Tibial artery (tissue), 4 donors: ENCODE results near the gene GGT6.
A peak's percentile ranks its signal among the peaks of the same experiment; 100 is the strongest.
"Not testable (repeated sequence)": the region's sequence is repeated elsewhere in the genome, so short reads cannot be mapped to it uniquely, and the experiment has no call there.

Experiments
- DNase-seq, 2 donors: peaks; one replicate each; pipeline ENCODE4 v3.0.0-alpha.2; 2019
- H3K27ac ChIP-seq, 2 donors: fragments of 200-600 bp; sonication (generic) in 1 of 2; 1 replicate in 1 of 2; 2 replicates in 1 of 2; pipeline ENCODE4 v1.5.1; 2018 to 2019; ENCODE audit warnings: mild to moderate bottlenecking in 1 of 2
- H3K27me3 ChIP-seq, 2 donors: fragments of 200-600 bp; sonication (generic) in 1 of 2; one replicate each; pipeline versions ENCODE4 v1.5.1 to v1.6.0; 2016 to 2019
- H3K36me3 ChIP-seq, 3 donors: fragments of 200-600 bp; sonication (generic) in 2 of 3; one replicate each; pipeline ENCODE4 v1.5.1; 2016 to 2019; ENCODE audit warnings: mild to moderate bottlenecking in 2 of 3
- H3K4me1 ChIP-seq, 4 donors: fragments of 200-600 bp; sonication (generic) in 2 of 4; 1 replicate in 3 of 4; 2 replicates in 1 of 4; pipeline ENCODE4 v1.5.1; 2016 to 2019
- H3K4me3 ChIP-seq, 2 donors: fragments of 200-600 bp; sonication (generic) in 1 of 2; 1 replicate in 1 of 2; 2 replicates in 1 of 2; pipeline ENCODE4 v1.5.1; 2018 to 2019; ENCODE audit warnings: mild to moderate bottlenecking in 2 of 2
- H3K9me3 ChIP-seq, 3 donors: fragments of 200-600 bp; sonication (generic) in 1 of 3; one replicate each; pipeline ENCODE4 v1.5.1; 2016 to 2019
- CTCF ChIP-seq, 2 experiments: fragments of 200-600 bp in 1 of 2; fragments of 450-650 bp in 1 of 2; IDR thresholded peaks; one replicate each; pipeline ENCODE4 v1.5.1; 2017 to 2019; ENCODE audit warnings: antibody characterized with exemption in 2 of 2, mild to moderate bottlenecking in 1 of 2, moderate library complexity in 1 of 2
- intact Hi-C: fragments of 100-400 bp; cut with DNase I; formaldehyde crosslinking; loops from one replicate; pipeline ENCODE4 v1.15.0; 2023; ENCODE audit warnings: low total_unique reads

The GGT6 gene

GRCh38 chr17:4594406-4594805 lies 34.0 kb upstream of the GGT6 start:
- peaks cover 0 to 44% of the 10 kb centered on the region in 2 donors for H3K27me3 ChIP-seq
- TF ChIP-seq CTCF (IDR thresholded peaks at IDR 0.05): no peak
- no peaks in the 10 kb centered on the region for H3K4me1 ChIP-seq
- intact Hi-C loops: no loop called here
- H3K27ac ChIP-seq: no peak overlapping the region
- no peaks in the 10 kb centered on the region for H3K36me3 ChIP-seq
- no peak for DNase-seq
- H3K4me3 ChIP-seq: no peak overlapping the region
- H3K9me3 ChIP-seq: no peaks in the 10 kb centered on the region

DNA sequence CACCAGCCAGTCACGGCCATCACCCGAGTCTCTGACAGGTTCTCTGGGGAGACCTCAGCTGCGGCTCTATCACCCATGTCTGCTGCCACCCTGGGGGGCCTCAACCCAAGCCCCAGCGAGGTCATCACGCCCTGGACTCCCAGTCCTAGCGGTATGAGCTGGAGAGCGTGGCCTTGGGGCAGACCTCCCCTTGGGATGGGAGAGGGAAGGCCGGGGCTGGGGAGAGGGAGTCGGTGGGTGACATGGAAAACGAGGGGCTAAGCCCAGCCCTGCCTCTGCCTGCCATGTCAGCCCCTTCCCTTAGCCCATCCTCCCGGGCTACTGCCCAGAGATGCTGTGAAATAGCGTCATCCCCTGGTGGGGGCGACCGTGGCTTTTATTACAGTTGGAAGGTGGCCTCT lies 32.6 kb upstream of the GGT6 start:
- H3K27me3 ChIP-seq: peaks cover 0 to 36% of the 10 kb centered on the region in 2 donors
- H3K27ac ChIP-seq: no peak overlapping the region
- intact Hi-C loops: no loop called here
- H3K4me3 ChIP-seq: no peak overlapping the region
- no peak for DNase-seq
- TF ChIP-seq CTCF (IDR thresholded peaks at IDR 0.05): no peak
- H3K4me1 ChIP-seq: no peaks in the 10 kb centered on the region
- no peaks in the 10 kb centered on the region for H3K9me3 ChIP-seq
- H3K36me3 ChIP-seq: no peaks in the 10 kb centered on the region

DNA sequence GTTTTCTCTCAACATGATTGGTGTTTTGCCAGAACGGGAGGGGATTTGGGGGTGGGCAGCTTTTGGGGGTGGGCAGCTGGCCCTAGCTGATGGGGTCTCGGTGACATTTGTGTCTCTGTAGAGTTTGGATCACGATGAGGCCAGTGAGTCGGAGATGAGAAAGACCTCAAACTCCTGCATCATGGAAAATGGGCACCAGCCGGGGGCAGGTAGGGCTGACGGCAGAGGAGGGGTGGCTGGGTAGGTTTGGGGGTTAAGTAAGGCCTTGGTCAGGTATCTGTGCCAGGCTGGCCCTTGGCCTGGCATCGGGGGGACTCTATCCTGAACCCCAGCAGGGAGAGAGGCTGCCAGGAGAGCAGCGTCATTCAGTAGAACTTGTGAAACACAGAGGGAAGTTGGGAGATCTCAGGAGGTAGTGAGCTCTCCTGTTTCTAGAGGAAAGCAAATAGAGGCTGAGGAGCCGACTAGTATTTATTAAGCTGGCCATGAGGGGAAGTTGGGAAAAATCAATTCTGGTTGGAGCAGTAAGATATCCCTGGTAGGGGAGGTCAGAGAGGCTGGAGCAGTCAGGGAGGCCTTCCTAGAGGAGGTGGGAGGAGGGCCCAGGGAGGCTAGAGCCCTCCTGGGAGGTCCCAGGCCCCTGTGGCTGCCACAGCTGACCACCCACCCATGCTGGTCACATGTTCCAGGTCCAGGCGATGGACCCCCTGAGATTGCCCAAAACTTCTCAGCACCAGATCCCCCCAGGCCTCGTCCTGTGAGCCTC lies 32.0 kb upstream of the GGT6 start:
- no peak for TF ChIP-seq CTCF (IDR thresholded peaks at IDR 0.05)
- no peak for DNase-seq
- Histone ChIP-seq H3K36me3 (no peaks in the 10 kb centered on the region), H3K27ac (no peak overlapping the region), H3K27me3 (peaks cover 0 to 36% of the 10 kb centered on the region in 2 donors), H3K4me1 (no peaks in the 10 kb centered on the region), H3K4me3 (no peak overlapping the region), H3K9me3 (no peaks in the 10 kb centered on the region)
- intact Hi-C loops: no loop called here

- no peak for DNase-seq
- no peak for TF ChIP-seq CTCF (IDR thresholded peaks at IDR 0.05)
- no peak overlapping the region for H3K27ac ChIP-seq
- H3K9me3 ChIP-seq: no peaks in the 10 kb centered on the region
- H3K4me3 ChIP-seq: no peak overlapping the region
- H3K4me1 ChIP-seq: no peaks in the 10 kb centered on the region
- no peaks in the 10 kb centered on the region for H3K36me3 ChIP-seq
- intact Hi-C loops: no loop called here
- H3K27me3 ChIP-seq: peaks cover 0 to 27% of the 10 kb centered on the region in 2 donors
Measured at GRCh38 chr17:4591529-4591928, 31.2 kb upstream of the GGT6 start.

DNA sequence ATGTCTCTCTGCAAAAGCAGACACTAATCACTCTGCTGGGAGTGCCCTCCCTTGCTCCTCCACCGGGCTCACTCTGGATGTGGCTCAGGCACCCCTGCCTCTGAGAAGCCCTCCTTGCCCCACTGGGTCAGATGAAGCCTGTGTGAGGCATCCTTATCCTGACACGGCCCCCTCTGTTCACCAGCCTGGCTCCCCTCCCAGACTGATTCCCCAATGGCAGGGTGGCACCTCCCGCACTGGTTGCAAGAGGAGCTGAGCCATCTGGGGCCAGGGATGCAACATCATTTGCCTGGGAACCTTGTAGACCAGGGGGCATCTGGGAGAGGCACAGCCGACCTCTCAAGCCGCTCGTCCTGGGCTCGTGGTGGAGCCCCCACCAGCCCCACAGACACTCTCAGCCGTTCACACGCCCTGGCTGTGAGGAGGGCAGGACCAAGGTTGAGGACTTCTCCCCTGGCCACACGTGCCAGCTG lies 30.6 kb upstream of the GGT6 start:
- TF ChIP-seq CTCF (IDR thresholded peaks at IDR 0.05): no peak
- intact Hi-C loops: no loop called here
- H3K4me1 ChIP-seq: no peaks in the 10 kb centered on the region

GRCh38 chr17:4590042-4590441 lies 29.7 kb upstream of the GGT6 start:
- H3K27ac ChIP-seq, H3K9me3 ChIP-seq, intact Hi-C loops, H3K4me3 ChIP-seq, H3K36me3 ChIP-seq, DNase-seq, H3K4me1 ChIP-seq: not testable (repeated sequence)
- peaks cover 0 to 33% of the 10 kb centered on the region in 2 donors for H3K27me3 ChIP-seq

More for the DNA sequence above, 30.6 kb upstream of the GGT6 start:
- Histone ChIP-seq H3K27me3 (peaks cover 0 to 24% of the 10 kb centered on the region in 2 donors), H3K27ac (no peak overlapping the region), H3K9me3 (no peaks in the 10 kb centered on the region), H3K4me3 (no peak overlapping the region), H3K36me3 (no peaks in the 10 kb centered on the region)
- peak in 1 of 2 donors; percentile 55 for DNase-seq
